K562 treated with DMSO at 1 percent for 12 hours (cell line): ENCODE results near the gene NOVA2. TPM values are rescaled to one million over a fixed set of nuclear protein-coding genes. Genes with fewer than 3 reads are reported as not detected.

Experiments used
- total RNA-seq: library from RNA; unstranded; fragments of 300-600 nt; gene quantifications from 2 replicates; pipeline ENCODE4 v1.2.3, GENCODE V29; 2022; ENCODE audit not compliant: insufficient read depth

The NOVA2 gene, protein sequence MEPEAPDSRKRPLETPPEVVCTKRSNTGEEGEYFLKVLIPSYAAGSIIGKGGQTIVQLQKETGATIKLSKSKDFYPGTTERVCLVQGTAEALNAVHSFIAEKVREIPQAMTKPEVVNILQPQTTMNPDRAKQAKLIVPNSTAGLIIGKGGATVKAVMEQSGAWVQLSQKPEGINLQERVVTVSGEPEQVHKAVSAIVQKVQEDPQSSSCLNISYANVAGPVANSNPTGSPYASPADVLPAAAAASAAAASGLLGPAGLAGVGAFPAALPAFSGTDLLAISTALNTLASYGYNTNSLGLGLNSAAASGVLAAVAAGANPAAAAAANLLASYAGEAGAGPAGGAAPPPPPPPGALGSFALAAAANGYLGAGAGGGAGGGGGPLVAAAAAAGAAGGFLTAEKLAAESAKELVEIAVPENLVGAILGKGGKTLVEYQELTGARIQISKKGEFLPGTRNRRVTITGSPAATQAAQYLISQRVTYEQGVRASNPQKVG
- total RNA-seq: not detected in 2 replicates

DNA sequence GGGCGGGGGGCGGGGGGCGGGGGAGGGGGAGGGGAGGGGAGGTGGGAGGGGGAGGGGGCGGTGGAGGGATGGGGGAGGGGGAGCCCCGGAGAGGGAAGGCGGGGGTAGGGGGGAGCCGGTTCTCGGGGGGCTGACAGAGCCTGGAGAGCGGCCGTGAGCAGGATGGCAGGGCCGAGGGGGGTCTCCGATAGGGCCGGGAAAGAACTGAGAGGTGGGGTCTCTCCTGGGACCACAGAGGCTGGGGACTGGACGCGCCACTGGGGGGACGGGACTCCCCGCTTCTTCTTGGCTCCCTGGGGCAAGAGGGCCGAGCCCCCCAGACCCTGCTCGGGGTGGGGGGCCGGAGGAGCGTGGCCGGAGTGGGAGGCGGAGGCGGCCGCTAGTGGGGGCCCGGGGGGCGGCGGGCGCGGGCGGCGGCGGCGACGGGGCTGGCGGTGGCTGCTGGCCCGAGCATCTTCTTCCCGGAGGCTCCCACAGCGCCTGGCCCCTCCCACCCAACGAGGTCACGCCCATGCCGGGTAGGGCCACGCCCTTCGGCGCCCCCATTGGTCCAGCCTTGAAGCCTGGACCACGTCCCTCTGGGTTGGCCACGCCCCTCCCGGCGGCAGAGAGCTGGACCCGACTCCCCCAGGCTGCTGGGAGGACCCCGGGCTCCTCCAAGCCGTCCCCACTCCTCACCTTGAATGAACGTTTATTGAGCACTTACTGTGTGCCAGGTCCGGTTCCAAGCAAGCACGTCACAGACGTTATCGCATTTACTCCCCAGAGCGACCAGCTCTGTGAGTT is at the start of gene NOVA2:
Gene NOVA2 (minus strand): TSS at position 313 of the 786 bp plus-strand sequence. CDS start 514 bp downstream, outside the sequence.

DNA sequence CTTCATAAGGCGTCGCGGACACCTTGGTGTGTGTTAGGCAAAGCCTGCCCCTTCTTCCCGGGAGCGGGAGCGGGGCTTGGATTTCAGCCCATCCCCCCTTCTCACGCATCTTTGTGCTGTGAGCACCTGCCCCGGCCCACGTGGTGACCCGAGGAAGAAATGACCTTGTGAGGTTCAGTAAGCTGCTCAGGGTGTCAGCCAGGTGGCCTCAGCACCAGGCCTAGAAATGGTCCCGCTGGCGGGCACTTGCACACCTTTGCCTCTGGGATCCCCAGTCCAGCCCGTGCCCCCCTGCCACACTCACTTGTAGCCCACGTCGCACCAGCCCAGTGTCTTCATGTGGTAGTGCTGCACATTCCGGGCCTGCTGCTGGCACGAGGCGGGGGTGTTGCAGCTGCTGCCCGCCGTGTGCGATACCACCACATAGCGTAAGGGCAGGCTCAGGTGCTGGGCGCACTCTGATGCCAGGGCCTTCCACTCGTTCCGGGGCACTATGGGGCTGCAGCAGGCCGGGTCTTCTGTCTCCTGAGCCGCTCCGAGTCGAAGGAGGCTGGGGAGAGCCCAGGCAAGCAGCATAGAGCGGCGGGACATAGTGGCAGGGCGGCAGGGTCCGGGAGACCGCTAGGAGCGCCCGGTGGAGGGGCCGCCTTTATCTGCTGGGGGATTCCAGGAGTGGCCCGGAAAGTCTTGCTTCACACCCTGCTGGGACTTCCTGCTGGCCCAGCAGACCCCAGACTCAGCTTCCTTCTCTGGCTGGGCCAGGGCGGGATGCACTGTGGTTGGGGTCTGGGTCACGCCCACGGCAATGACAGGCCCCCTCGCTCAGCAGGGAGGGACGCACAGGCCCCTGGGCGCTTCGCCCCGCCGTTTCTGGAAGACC is 49.0 kb upstream of the NOVA2 start, which contains the start of gene PGLYRP1:
Gene PGLYRP1 (minus strand): TSS at position 623 of the 880 bp plus-strand sequence. CDS start 32 bp downstream, at position 591.

GRCh38 chr19:45994998-45995714 is 21.5 kb upstream of the NOVA2 start, which contains the start of gene CCDC61:
Gene CCDC61, plus strand, starts transcription at chr19:45995467. Its CDS starts 7,552 bp downstream, at chr19:46003019.

GRCh38 chr19:45913874-45914830 is 59.5 kb downstream of the NOVA2 start, which contains the start of gene NANOS2:
Gene NANOS2, minus strand, starts transcription at chr19:45914778. Its CDS starts 85 bp downstream, at chr19:45914693.

GRCh38 chr19:45901912-45902650 is 71.6 kb downstream of the NOVA2 start, which contains the start of gene MYPOP:
Gene MYPOP, minus strand, starts transcription at chr19:45902613. Its CDS starts 840 bp downstream, at chr19:45901773.

GRCh38 chr19:45885556-45886426 is 87.9 kb downstream of the NOVA2 start, which contains the start of gene IRF2BP1:
Gene IRF2BP1, minus strand, starts transcription at chr19:45886141. Its CDS starts 367 bp downstream, at chr19:45885774.

Other genes with a start within 250 kb of the NOVA2 start
- gene FBXO46, start 243.0 kb downstream of the NOVA2 start, total RNA-seq: 12.9 and 19.2 TPM in 2 replicates
- gene MEIOSIN, start 240.4 kb downstream of the NOVA2 start, total RNA-seq: 0.58 and 0.67 TPM in 2 replicates
- gene SIX5, start 204.6 kb downstream of the NOVA2 start, total RNA-seq: 19.0 and 23.3 TPM in 2 replicates
- gene DMPK, start 191.4 kb downstream of the NOVA2 start, total RNA-seq: 65.5 and 70.4 TPM in 2 replicates
- 16.9 and 47.7 TPM in 2 replicates for gene DMWD, start 181.0 kb downstream of the NOVA2 start, total RNA-seq
- not detected in 2 replicates for gene RSPH6A, start 158.6 kb downstream of the NOVA2 start, total RNA-seq
- 73.8 and 84.3 TPM in 2 replicates for gene SYMPK, start 110.7 kb downstream of the NOVA2 start, total RNA-seq
- 6.2 and 6.6 TPM in 2 replicates for gene FOXA3, start 109.5 kb downstream of the NOVA2 start, total RNA-seq
- gene IRF2BP1, start 87.7 kb downstream of the NOVA2 start, total RNA-seq: 49.2 and 50.1 TPM in 2 replicates
- 12.5 and 13.2 TPM in 2 replicates for gene MYPOP, start 71.3 kb downstream of the NOVA2 start, total RNA-seq
- gene NANOS2, start 59.1 kb downstream of the NOVA2 start, total RNA-seq: not detected in 2 replicates
- 9.1 and 10.3 TPM in 2 replicates for gene CCDC61, start 21.6 kb upstream of the NOVA2 start, total RNA-seq
- not detected in 2 replicates for gene PGLYRP1, start 49.2 kb upstream of the NOVA2 start, total RNA-seq
- 0.30 TPM in 1 of 2 replicates, not detected in the other for gene IGFL4, start 67.1 kb upstream of the NOVA2 start, total RNA-seq
- gene IGFL3, start 150.8 kb upstream of the NOVA2 start, total RNA-seq: not detected in 2 replicates
- gene IGFL2, start 174.4 kb upstream of the NOVA2 start, total RNA-seq: 9.1 and 12.6 TPM in 2 replicates